ENCODE measurements around the gene P2RY11.

The P2RY11 gene

DNA sequence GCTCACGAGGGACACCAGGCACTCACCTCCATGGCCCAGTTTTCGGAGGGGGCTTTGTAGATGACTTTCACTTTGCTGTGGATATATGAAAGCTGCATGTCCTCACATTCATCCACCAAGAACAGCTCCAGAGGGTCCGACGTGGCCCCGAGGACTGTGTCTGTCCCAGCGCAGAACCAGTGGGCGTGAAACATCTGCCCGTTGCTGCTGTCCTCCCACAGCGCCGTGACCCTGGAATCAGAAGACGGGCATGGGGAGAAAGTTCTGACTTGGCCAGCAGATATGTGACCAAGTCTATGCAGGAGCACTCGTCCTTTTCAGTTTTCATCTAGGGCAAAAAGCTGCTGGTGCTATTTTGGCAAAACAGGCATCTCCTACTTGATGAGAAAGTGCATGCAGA is 37.9 kb downstream of the P2RY11 start:
- Histone ChIP-seq H3K4me1 (ENCODE audit: insufficient read depth, low read length) (no peaks in the 10 kb centered on the region), H3K4me3 (ENCODE audit: low read depth in 1 of 2, low read length in 2 of 2) (no peak overlapping the region), H3K9ac (ENCODE audit: low read length) (no peak overlapping the region), H3K27ac (ENCODE audit: low read depth, low read length) (no peak overlapping the region), H3K36me3 (ENCODE audit: insufficient read depth, low read length) (peaks cover 61% of the 10 kb centered on the region), H3K9me3 (ENCODE audit: low read length) (no peaks in the 10 kb centered on the region), H3K27me3 (ENCODE audit: control insufficient read depth in 1 of 2, insufficient read depth in 2 of 2, low read length in 2 of 2) (no peaks in the 10 kb centered on the region)

DNA sequence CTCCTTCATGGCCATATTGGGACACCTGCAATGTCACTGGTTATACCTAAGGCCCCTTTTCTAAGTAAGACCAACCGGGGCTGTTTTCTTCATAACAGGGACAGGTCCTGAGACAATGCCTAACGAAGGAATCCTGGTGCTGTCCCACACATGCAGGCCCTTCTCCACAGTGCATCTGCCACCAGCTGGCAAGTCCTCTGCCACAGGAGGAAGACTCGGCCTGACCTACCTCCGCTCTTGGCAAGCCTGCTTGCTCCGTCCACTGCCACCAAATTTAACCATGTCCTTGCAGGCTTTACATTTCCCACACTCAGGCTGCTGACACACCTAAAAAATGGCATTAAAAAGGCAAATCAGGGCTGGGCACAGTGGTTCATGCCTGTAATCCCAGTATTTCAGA is 40.0 kb downstream of the P2RY11 start:
- no peaks in the 10 kb centered on the region for H3K4me1 ChIP-seq (ENCODE audit: insufficient read depth, low read length)
- H3K4me3 ChIP-seq (ENCODE audit: low read depth in 1 of 2, low read length in 2 of 2) = no peak overlapping the region
- H3K36me3 ChIP-seq (ENCODE audit: insufficient read depth, low read length) = peaks cover 48% of the 10 kb centered on the region
- H3K9ac ChIP-seq (ENCODE audit: low read length) = no peak overlapping the region
- no peaks in the 10 kb centered on the region for H3K27me3 ChIP-seq (ENCODE audit: control insufficient read depth in 1 of 2, insufficient read depth in 2 of 2, low read length in 2 of 2)
- no peaks in the 10 kb centered on the region for H3K9me3 ChIP-seq (ENCODE audit: low read length)
- no peak overlapping the region for H3K27ac ChIP-seq (ENCODE audit: low read depth, low read length)

DNA sequence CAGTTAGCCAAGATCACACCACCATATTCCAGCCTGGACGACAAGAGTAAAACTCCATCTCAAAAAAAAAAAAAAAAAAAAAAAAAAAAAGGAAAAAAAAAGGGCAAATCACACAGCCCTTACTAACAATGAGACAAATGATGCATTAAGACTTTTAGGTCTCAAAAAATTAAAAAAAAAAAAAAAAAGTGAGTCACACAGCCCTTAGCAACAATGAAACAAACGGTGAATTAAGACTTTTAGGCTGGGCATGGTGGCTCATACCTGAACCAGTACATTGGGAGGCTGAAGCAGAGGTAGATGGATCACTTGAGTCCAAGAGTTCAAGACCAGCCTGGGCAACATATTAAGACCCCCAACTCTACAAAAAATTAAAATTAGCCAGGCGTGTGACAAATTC is 40.6 kb downstream of the P2RY11 start:
- H3K27me3 ChIP-seq (ENCODE audit: control insufficient read depth in 1 of 2, insufficient read depth in 2 of 2, low read length in 2 of 2) = no peaks in the 10 kb centered on the region
- H3K36me3 ChIP-seq (ENCODE audit: insufficient read depth, low read length) = peaks cover 44% of the 10 kb centered on the region
- H3K9me3 ChIP-seq (ENCODE audit: low read length) = no peaks in the 10 kb centered on the region
- no peak overlapping the region for H3K4me3 ChIP-seq (ENCODE audit: low read depth in 1 of 2, low read length in 2 of 2)
- H3K27ac ChIP-seq (ENCODE audit: low read depth, low read length) = no peak overlapping the region
- H3K9ac ChIP-seq (ENCODE audit: low read length) = no peak overlapping the region
- no peaks in the 10 kb centered on the region for H3K4me1 ChIP-seq (ENCODE audit: insufficient read depth, low read length)

DNA sequence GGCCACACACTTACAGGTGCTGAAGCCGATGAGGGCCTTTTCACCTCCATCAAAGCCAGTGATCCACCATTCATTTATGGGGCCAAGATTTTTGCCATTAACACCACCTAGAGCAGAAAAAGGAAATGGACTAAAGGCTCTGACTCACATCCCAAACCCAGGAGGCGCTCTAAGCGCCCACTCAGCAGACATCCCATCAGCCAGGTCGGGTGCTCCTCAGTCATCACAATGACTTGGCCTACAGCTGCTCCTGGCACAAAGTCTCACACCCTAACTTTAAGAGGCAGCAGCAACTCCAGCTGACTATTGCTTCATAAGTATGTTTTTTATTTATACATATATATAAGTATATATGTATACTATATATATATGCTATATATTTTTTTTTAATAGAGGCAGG is 44.3 kb downstream of the P2RY11 start:
- Histone ChIP-seq H3K4me1 (ENCODE audit: insufficient read depth, low read length) (no peaks in the 10 kb centered on the region), H3K4me3 (ENCODE audit: low read depth in 1 of 2, low read length in 2 of 2) (no peak overlapping the region), H3K36me3 (ENCODE audit: insufficient read depth, low read length) (peaks cover 48% of the 10 kb centered on the region), H3K27ac (ENCODE audit: low read depth, low read length) (no peak overlapping the region), H3K27me3 (ENCODE audit: control insufficient read depth in 1 of 2, insufficient read depth in 2 of 2, low read length in 2 of 2) (no peaks in the 10 kb centered on the region), H3K9me3 (ENCODE audit: low read length) (no peaks in the 10 kb centered on the region), H3K9ac (ENCODE audit: low read length) (no peak overlapping the region)

DNA sequence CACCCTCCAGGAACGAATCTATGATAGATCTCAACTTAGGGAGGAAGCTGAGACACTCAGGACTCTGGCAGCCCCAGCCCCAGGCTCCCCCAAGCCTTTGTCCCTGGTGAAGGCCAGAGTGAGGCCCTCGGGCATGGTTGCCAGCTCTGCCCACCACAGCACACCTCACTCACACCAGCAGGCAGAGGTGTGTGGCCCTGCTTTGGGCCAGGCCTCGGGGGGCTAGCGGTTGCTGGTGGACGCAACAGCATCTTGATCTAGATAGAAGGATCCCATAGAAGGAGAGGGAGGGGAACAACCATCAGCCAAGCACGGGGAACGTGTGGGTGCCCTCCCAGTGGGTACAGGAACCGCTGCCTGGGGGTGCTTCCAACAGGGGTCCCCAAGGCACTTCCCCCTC is 46.6 kb downstream of the P2RY11 start:
- peaks cover 42% of the 10 kb centered on the region for H3K36me3 ChIP-seq (ENCODE audit: insufficient read depth, low read length)
- H3K4me1 ChIP-seq (ENCODE audit: insufficient read depth, low read length) = no peaks in the 10 kb centered on the region
- no peaks in the 10 kb centered on the region for H3K27me3 ChIP-seq (ENCODE audit: control insufficient read depth in 1 of 2, insufficient read depth in 2 of 2, low read length in 2 of 2)
- H3K9me3 ChIP-seq (ENCODE audit: low read length) = no peaks in the 10 kb centered on the region
- H3K27ac ChIP-seq (ENCODE audit: low read depth, low read length) = no peak overlapping the region
- H3K4me3 ChIP-seq (ENCODE audit: low read depth in 1 of 2, low read length in 2 of 2) = no peak overlapping the region
- H3K9ac ChIP-seq (ENCODE audit: low read length) = no peak overlapping the region

DNA sequence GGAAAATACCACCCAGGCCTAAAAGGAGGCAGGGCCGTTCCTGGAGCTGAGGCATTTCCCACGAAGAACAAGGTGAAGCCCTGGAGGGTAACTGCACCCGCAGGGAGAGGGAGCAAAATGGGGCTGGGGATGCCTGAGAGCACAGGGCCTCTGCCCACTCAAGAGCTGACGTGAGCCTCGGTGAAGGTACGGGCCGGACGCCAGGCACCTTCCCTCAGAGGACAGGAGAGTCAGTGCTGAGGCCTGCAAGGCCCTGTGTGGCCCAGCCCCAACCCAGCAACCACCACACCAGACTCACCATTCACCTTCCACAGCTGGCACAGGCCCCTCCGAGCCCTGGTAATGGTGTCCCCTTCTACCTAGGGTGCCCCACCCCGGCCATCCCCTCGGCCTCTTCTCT is 47.0 kb downstream of the P2RY11 start:
- peaks cover 46% of the 10 kb centered on the region for H3K36me3 ChIP-seq (ENCODE audit: insufficient read depth, low read length)

DNA sequence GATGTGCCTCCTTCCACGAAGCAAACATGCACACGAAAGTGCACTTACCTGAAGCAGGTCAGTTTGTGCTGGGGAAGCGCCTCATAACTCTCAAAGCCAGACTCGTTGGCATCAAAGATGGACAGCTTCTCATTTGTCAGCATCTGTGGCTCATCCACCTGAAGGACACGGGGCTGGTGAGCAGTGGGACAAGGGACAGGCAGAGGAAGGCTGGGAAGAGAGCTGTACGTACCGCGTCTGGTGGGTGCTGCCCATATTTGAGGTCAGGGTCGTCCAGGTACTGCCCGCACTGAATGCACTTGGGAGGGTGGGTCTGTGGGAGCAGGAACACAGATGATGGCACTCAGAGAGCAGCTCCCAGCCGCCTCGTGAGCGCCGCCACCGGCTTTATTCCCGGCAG is 48.1 kb downstream of the P2RY11 start:
- Histone ChIP-seq H3K9ac (ENCODE audit: low read length) (no peak overlapping the region), H3K27me3 (ENCODE audit: control insufficient read depth in 1 of 2, insufficient read depth in 2 of 2, low read length in 2 of 2) (no peaks in the 10 kb centered on the region), H3K9me3 (ENCODE audit: low read length) (no peaks in the 10 kb centered on the region), H3K36me3 (ENCODE audit: insufficient read depth, low read length) (peaks cover 36% of the 10 kb centered on the region), H3K27ac (ENCODE audit: low read depth, low read length) (no peak overlapping the region), H3K4me3 (ENCODE audit: low read depth in 1 of 2, low read length in 2 of 2) (no peak overlapping the region), H3K4me1 (ENCODE audit: insufficient read depth, low read length) (no peaks in the 10 kb centered on the region)

More for the DNA sequence above, 47.0 kb downstream of the P2RY11 start:
- Histone ChIP-seq H3K27me3 (ENCODE audit: control insufficient read depth in 1 of 2, insufficient read depth in 2 of 2, low read length in 2 of 2) (no peaks in the 10 kb centered on the region), H3K4me1 (ENCODE audit: insufficient read depth, low read length) (no peaks in the 10 kb centered on the region), H3K9me3 (ENCODE audit: low read length) (no peaks in the 10 kb centered on the region), H3K27ac (ENCODE audit: low read depth, low read length) (no peak overlapping the region), H3K9ac (ENCODE audit: low read length) (no peak overlapping the region), H3K4me3 (ENCODE audit: low read depth in 1 of 2, low read length in 2 of 2) (no peak overlapping the region)

DNA sequence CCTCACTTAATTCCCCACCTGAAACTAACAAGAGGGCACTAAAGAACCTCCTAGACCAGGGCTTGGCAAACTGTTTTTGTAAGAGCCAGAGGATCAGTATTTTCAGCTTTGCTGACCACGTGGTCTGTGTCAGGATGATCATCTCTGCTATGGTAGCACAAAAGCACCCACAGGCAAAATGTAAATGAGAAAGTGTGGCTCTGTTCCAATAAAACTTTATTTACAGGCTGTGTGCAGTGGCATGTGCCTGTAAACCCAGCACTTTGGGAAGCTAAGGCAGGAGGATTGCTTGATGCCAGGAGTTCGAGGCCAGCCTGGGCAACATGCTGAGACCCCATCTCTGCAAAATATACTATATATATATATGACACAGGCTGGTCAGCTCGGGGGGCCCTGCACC is 52.0 kb downstream of the P2RY11 start:
- H3K4me1 ChIP-seq (ENCODE audit: insufficient read depth, low read length) = no peaks in the 10 kb centered on the region
- no peak overlapping the region for H3K4me3 ChIP-seq (ENCODE audit: low read depth in 1 of 2, low read length in 2 of 2)
- no peaks in the 10 kb centered on the region for H3K27me3 ChIP-seq (ENCODE audit: control insufficient read depth in 1 of 2, insufficient read depth in 2 of 2, low read length in 2 of 2)
- peaks cover 50% of the 10 kb centered on the region for H3K36me3 ChIP-seq (ENCODE audit: insufficient read depth, low read length)
- no peaks in the 10 kb centered on the region for H3K9me3 ChIP-seq (ENCODE audit: low read length)
- no peak overlapping the region for H3K9ac ChIP-seq (ENCODE audit: low read length)
- H3K27ac ChIP-seq (ENCODE audit: low read depth, low read length) = no peak overlapping the region
